Adipose tissue (tissue), 3 donors: Measurements from ENCODE around the gene MAPK10. TPM values are rescaled to one million over a fixed set of nuclear protein-coding genes. Genes with fewer than 3 reads are reported as not detected.
"Not testable (repeated sequence)": the region's sequence is repeated elsewhere in the genome, so short reads cannot be mapped to it uniquely, and the experiment has no call there.

Source experiments
- H3K27ac ChIP-seq: one replicate; pipeline ENCODE4 v1.5.1; 2013; ENCODE audit warnings: low read depth, low read length
- WGBS, 3 donors: extraction: QIAGEN DNeasy Blood & Tissue Kit; methylation state at CpG; one replicate each; pipeline ENCODE4 v1.1.7; 2013; 5-methylcytosine and 5-hydroxymethylcytosine counted together
- polyA plus RNA-seq, 3 donors: library from polyadenylated mRNA; stranded (reverse); fragments of 200-250 nt; gene quantifications; one replicate each; pipeline ENCODE4 v1.2.3, GENCODE V29; 2013
- donor health status: healthy with polysubstance abuse.
- donor health status: Bipolar disorder and iron deficiency.
- donor health status: healthy.

Gene MAPK10
- polyA plus RNA-seq, 3 donors = 3.8 to 37.8 (median 34.9) TPM

DNA sequence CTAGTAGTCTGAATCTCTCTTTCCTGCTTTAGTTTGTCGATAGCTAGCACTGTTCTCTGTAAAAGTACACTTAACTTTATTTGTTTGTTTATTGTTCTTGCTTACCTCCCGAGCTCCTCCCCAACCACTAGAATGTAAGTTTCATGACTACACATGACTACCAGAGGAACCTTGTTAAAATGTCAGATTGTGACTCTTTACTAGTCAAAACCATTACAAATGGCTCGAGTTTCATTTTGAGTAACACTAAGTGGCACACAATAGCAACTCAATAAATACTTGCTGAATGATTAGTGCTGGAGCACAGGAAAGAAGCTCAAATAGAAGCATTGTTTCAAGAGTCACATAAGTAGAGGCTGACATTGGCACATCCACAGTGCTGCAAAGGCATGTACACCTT, 116.1 kb downstream of the MAPK10 start:
- no peak overlapping the region for H3K27ac ChIP-seq
- WGBS, 3 donors = 81 to 85% (median 81%) methylated on average over 3 of the region's 3 CpGs

DNA sequence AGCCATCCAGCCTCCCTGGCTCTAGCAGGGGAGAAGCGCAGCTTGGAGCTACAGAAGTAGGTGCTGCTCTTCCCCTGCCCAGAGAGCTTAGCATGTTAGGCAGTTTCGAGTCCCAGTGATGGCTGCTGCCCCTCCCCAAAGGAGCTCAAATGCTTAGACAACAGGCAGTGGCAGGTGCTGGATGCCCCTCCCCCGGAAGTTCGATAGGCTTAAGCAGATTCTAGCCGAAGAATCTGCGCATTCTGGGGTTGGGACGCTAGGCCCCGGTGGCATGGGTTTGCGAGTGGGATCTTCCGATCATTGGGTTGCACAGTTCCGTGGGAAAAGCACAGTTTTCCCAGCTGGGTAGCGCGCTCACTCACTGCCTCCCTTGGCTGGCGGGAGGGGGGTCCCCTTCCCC, 117.2 kb downstream of the MAPK10 start:
- no peak overlapping the region for H3K27ac ChIP-seq
- 91 to 94% (median 92%) methylated on average over 14 of the region's 14 CpGs for WGBS, 3 donors

DNA sequence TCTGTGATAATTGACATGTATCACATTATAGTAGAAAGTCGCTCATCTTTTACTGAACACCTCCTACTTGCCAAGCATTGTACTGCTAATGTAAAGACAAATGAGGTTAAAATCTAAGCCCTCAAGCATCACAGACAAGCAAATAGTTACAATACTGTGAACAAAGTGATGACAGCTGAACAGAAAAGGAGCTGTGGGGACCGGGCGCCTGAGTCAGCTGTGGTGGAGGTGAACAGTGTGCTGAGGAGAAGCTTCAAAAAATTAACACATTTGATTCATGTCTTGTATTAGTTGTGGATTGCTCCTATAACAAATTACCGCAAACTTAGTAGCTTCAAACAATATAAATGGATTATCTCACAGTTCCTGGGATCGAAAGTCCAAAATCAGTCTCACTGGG, 124.3 kb downstream of the MAPK10 start:
- WGBS, 3 donors = 83 to 92% (median 85%) methylated on average over 5 of the region's 5 CpGs
- no peak overlapping the region for H3K27ac ChIP-seq

DNA sequence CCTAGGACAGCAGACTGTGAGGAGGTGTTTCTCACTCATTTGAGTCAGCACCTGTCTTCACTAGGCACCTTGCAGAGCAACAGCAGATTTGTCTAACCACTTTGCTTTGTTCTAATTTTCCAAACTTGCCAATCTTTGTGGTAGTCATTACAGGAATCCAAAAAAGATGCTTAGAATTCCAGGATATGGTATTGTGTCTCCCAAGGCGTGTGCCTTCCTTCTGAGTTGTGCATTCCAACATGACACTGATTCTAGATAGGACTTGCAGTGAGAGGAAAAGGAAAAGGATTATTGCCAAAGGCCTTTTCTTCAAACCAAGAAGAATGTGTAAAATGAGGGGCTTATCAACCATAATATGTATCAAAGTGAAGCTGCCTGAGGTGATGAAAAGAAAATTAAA, 126.2 kb downstream of the MAPK10 start:
- H3K27ac ChIP-seq = no peak overlapping the region
- WGBS, 3 donors = 45 to 56% (median 49%) methylated on average over 1 of the region's 1 CpG

DNA sequence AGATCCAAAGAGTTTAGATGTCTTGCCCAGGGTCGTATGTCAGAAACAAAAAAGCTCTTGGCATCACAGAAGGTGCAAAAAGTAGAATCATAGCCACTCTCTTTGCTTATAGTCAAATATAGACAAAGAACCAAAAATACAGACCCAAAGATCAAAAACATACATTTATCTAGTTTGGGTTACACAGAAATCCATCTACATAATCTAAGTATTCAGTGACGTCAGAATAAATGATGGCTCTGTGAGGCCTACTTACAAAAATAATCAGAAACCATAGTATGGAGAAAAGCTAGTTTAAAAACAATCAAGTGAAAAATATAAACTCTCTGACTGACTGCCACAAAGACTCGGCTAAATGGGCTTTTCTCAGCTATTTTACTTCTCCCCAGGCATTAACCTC, 126.8 kb downstream of the MAPK10 start:
- H3K27ac ChIP-seq = no peak overlapping the region
- WGBS, 3 donors = 69 to 77% (median 76%) methylated on average over 3 of the region's 3 CpGs

DNA sequence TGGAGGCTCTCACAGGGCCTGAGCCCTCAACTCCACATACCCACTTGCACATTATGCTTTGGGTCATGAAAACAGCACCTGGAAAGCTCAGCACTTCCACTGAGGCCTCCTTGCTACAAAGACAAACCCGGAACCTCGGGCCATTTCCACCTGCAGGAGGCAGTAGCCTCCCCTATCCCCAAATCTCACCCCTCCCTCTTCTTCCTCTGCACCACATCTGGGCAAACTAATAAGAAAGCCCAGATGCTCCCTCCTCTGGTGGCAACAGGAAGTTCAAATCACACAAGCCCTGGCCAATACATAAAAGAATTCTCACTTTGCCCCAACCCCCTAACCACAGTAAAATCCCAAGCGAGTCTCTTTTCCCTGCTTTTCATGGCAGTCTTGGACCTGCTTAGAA, 136.4 kb downstream of the MAPK10 start:
- H3K27ac ChIP-seq = no peak overlapping the region
- 57 to 69% (median 58%) methylated on average over 3 of the region's 3 CpGs for WGBS, 3 donors

DNA sequence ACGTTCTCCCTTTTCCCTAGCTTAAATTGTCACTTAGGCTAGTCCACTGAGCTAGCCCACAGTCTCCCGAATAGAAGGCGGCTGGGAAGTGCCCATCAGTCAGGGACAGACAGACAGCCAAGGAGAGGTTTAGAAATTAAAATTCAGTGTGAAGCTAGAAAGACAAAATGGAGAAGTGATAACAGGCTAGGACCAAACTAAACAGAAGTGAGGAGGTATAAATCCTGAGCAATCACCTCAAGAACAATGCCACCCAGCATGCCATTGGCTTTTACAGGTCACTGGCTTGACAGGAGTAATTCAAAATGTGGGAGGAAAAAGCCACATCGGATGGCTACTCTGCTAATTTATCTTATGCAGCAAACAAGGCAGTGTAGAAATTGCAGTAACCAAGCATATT, 138.9 kb downstream of the MAPK10 start:
- no peak overlapping the region for H3K27ac ChIP-seq
- WGBS, 3 donors = 83 to 88% (median 85%) methylated on average over 4 of the region's 4 CpGs

DNA sequence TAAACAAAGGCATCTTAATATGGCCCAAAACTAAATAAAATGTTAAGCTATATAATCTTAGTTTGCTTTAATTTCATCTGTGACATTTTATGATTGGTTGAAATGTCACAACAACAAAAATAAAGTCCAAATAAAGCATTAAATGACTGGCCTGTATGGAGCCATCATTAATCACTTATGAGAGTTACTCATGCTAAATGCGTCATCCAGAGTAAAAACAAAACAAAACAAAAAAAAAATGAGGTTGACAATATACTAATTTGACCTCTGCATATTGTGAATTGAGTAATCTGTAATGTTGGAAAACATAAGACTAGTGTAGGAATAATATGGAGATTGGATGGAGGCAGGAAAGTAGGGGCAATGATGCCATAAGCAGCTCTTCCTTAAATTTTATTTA, 139.7 kb downstream of the MAPK10 start:
- WGBS, 3 donors = 70 to 78% (median 71%) methylated on average over 1 of the region's 1 CpG
- H3K27ac ChIP-seq = no peak overlapping the region

DNA sequence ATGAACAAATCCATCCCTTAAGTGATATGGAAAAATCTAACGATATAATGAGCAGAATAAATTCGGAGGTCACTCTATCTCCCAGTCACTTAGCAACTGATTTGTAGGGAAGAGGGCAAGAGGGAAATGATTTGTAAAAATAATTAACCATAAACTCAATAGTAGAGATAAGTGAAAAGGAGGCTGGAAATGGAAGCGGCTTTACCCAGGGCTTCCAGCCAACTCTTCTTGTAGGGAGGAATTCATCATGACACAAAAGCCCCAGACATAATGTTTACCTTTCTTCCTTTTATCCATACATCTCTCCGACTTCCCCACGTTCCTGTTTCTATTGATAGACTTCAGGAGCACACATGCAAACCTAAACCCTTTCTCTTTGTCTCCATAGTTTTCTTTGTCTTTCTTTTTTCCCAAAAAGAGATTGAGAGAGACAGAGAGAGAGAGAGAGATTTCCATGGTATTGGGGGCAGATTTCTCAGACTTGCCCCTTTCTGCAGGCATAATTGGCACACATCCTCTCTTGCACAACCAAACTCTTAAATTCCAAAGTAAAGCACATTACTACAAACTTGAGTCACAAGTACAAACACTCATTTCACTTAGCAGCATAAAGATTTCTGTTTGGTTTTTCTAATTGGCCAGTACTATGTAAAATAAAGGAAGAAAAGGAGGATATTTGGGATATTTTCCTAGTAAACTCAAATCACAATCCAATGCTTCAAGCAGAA, 140.9 kb downstream of the MAPK10 start:
- 21 to 59% (median 58%) methylated on average over 5 of the region's 5 CpGs for WGBS, 3 donors
- H3K27ac ChIP-seq = no peak overlapping the region

DNA sequence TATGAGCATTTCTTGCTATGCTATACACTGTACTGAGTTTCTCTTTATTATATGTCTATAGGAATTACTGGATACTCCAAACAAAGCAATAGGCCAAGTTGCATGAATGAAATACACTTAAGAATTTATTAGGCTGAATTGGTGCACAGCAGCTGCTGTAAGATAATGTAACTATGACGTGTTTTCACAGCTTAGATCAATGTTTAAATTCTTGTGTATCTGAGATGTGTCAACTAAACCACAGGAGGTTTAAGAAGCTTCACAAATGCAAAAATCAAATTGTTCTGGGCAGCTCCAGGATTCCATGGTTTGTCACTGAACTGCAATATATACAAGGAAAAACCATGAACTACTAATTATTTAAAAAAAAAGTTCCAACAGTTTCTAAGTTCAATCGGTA, 156.7 kb downstream of the MAPK10 start:
- no peak overlapping the region for H3K27ac ChIP-seq
- 76 to 95% (median 78%) methylated on average over 2 of the region's 2 CpGs for WGBS, 3 donors

DNA sequence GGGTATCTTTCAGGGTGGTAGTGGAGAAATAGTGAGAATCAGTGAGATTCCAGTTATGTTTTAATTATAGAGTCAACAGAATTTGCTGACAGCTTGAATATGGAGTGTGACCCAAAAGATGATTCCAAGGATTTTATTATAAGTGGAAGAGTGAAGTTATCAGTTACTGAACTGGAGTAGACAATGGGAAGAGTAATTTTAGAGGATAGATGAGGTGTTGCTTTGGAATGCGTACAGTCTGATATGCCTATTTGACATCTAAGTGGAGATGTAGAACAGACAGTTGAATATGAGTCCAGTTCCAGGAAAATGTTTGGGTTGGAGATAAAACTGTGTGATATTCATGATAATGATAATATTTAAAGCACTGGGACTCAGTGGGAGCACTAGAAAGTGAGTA, 174.2 kb downstream of the MAPK10 start:
- no peak overlapping the region for H3K27ac ChIP-seq
- 85 to 88% (median 88%) methylated on average over 1 of the region's 1 CpG for WGBS, 3 donors

DNA sequence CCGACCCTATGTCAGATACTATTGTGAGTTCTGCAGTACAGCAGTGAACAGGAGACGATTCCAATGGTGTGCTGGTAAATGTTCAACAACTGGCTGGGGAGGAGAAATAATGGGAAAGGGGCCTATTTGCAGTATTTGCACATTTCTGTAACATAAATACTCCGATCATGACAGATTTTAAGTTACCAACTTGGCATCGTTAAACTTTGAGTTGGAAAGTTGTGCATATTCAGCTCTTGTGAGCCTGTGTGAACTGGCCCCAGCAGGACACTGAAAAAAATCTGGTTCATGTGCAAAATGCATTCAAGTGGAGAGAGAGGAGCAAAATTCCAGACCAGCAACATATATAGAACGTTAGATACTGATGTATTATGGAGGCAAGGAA, 175.0 kb downstream of the MAPK10 start:
- no peak overlapping the region for H3K27ac ChIP-seq
- 56 to 61% (median 58%) methylated on average over 5 of the region's 5 CpGs for WGBS, 3 donors

DNA sequence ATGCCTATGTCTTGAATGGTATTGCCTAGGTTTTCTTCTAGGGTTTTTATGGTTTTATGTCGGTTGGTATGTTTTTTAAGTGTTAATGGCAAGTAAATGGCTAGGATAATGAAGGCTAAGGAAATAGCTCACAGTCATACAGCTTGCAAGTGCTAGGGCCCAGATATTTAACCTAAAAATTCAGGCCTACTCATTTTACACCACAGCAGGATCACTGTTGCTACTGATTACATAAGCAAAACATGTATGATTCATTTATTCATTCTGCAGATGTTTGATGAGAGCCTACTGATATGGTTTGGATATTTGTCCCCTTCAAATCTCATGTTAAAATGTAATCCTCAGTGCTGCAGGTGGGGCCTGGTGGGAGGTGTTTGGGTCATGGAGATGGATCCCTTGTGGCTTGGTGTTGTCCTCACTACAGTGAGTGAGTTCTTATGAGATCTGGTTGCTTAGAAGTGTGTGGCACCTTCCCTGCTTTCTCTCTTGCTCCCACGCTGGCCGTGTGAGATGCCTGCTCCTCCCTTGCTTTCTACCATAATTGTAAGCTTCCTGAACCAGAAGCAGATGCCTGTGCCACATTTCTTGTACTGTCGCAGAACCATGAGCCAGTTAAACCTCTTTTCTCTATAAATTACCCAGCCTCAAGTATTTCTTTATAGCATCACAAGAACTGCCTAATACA, 175.5 kb downstream of the MAPK10 start:
- WGBS, 3 donors = 70 to 84% (median 80%) methylated on average over 4 of the region's 4 CpGs
- H3K27ac ChIP-seq = no peak overlapping the region

DNA sequence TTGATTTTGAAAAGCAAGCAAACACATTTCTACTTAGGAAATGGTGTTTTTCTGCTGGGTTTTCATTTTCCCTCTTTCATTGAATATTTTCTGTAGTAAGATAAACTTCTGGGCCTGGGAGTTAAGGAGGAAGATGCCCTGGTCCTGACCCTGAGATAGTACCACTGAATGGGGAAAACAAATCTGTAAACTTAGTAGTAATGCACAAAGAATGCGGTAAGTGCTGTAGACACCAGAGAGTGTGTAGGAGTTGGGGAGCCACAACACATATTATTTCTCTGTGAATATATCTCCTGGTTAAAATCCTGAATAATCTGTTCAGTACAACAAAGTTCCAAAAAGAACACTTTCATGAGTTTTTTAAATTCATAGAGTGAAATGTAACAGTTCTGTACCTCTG, 178.3 kb downstream of the MAPK10 start:
- 54 to 59% (median 56%) methylated on average over 1 of the region's 1 CpG for WGBS, 3 donors
- H3K27ac ChIP-seq = no peak overlapping the region

DNA sequence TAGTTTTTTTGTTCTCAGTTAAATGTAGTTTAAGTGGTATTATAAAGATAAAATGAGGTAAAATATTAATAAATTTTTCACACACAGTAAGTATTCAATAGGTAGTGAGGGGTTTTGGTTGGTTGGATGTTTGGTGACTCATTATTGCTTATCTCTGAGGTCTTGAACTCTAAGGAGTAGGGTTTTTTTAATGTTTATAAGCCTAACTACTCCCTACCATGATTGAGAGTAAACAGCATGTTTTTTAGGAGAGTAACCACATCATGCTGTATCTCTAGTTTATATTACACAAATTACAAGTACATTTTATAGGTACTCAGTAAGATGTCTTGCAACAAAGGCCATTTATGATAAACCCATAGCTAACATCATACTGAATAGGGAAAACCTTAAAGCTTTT, 181.6 kb downstream of the MAPK10 start:
- no peak overlapping the region for H3K27ac ChIP-seq

DNA sequence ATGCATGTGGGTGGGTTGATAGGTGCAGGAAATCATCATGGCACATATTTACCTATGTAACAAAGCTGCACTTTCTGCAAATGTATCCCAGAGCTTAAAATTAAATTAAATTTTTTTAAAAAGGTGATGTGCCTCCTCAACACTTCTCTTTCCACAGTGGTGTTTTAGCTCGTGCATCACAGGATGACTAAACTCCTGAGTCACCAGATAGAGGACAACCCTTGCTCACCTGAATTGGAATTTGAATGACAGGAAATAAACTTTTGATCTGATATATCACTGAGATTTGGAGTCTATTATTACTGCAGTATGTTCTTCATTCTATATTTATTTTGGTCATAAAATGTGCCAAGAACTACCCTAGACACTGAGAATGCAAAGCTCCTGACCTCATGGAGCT, 185.3 kb downstream of the MAPK10 start:
- WGBS, 3 donors = 61 to 89% (median 81%) methylated on average over 1 of the region's 1 CpG

DNA sequence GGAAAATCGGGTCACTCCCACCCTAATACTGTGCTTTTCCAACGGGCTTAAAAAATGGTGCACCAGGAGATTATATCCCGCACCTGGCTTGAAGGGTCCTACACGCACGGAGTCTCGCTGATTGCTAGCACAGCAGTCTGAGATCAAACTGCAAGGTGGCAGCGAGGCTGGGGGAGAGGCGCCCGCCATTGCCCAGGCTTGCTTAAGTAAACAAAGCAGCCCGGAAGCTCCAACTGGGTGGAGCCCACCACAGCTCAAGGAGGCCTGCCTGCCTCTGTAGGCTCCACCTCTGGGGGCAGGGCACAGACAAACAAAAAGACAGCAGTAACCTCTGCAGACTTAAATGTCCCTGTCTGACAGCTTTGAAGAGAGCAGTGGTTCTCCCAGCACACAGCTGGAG, 191.5 kb downstream of the MAPK10 start:
- H3K27ac ChIP-seq = not testable (repeated sequence)
- 86 to 94% (median 87%) methylated on average over 10 of the region's 10 CpGs for WGBS, 3 donors

More for the DNA sequence above, 185.3 kb downstream of the MAPK10 start:
- no peak overlapping the region for H3K27ac ChIP-seq

DNA sequence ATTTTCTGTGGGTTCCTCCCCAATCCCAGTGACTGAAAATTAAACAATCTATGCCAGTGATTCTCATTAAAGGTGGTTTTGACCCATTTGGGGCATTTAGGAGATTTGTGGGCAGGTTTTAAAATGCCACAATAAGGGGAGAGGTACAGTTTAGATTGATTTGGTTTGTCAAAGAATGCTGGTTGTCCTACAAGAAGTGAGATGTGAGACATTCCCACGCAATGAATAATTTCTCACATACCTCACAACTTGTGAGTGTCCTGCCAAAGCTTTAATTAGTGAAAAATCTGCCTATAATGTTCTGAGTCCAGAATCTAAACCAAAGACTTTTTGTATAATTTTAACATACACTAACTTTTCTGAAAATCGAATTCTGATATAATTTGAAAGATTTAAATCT, 199.4 kb downstream of the MAPK10 start:
- 76 to 83% (median 82%) methylated on average over 2 of the region's 2 CpGs for WGBS, 3 donors
- no peak overlapping the region for H3K27ac ChIP-seq

DNA sequence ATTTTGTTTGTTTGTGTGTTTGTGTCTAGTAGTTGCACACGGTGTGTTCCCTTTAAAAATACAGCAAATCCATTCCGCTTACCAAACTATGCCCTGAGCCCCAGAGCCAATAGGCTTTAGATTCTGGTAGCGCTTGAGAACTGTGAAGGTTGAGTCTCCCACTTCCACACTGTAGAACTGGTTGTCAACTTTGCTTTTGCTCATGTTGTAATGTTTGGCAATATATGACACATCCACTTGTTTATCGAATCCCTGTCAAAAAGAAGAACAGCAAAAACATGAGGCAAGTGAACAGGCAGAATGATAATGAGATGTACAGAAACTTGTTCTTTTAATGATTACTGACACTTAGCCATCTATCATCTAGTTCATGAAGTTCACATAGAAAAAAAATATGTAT, 200.6 kb downstream of the MAPK10 start:
- 91 to 94% (median 94%) methylated on average over 4 of the region's 4 CpGs for WGBS, 3 donors

DNA sequence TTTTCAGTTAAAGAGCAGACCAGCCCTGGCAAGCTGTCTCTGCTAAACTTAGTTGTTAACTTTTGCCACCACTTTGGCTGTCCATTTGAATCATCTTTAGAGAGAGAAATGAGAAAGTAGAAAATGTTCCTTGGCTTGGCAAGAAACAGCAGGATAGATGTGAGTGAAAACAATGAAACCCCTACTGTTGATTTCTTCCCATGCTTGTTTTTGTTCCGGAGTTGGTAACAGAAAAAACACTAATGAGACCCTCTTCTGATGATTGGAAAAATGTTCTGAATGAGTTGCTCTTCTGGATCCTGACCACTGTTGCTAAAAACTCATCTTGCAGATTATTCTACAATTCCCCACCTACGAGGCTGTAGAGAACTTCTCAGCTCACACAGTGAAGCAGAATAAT, 203.3 kb downstream of the MAPK10 start:
- H3K27ac ChIP-seq = no peak overlapping the region
- WGBS, 3 donors = 57 to 86% (median 81%) methylated on average over 2 of the region's 2 CpGs

More for the DNA sequence above, 200.6 kb downstream of the MAPK10 start:
- no peak overlapping the region for H3K27ac ChIP-seq
